ENCODE data around the gene LDAH.

DNA sequence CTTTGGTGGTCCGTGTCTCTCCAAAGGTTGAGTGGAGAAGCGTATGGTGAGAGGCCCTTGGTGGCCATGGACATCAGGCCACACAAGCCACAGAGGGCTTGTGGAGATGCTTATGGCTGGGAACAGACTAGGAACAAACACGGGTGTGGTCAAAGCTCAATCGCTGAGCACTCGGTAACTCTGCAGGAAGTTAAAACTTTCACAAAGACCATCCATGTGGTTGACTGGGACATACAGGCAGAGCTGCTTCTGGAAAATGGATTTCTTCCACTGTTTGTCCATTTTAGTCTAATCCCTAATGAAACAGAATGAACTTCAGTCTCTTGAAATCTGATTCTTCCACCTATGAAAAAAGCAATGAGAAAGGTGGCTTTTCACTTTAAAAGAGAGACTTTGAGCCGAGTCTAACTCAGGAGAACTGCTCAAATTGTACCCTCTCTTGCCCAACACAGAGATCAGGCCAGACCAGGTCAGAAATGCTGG is 138.3 kb downstream of the LDAH start:
- no peak for TF ChIP-seq CTCF (conservative IDR thresholded peaks at IDR 0.05; ENCODE audit: low read depth, low read length)
- no peak for TF ChIP-seq EZH2 (IDR thresholded peaks at IDR 0.05; ENCODE audit: low read length, unreplicated experiment)
- no peak for TF ChIP-seq EZH2phosphoT487 (IDR thresholded peaks at IDR 0.05; ENCODE audit: borderline replicate concordance, low read length)
